ENCODE results near the gene THADA. TPM values are rescaled to one million over a fixed set of nuclear protein-coding genes. Genes with fewer than 3 reads are reported as not detected.

THADA gene
- total RNA-seq, 1 experiment from 2014 or later: 22.0 TPM

DNA sequence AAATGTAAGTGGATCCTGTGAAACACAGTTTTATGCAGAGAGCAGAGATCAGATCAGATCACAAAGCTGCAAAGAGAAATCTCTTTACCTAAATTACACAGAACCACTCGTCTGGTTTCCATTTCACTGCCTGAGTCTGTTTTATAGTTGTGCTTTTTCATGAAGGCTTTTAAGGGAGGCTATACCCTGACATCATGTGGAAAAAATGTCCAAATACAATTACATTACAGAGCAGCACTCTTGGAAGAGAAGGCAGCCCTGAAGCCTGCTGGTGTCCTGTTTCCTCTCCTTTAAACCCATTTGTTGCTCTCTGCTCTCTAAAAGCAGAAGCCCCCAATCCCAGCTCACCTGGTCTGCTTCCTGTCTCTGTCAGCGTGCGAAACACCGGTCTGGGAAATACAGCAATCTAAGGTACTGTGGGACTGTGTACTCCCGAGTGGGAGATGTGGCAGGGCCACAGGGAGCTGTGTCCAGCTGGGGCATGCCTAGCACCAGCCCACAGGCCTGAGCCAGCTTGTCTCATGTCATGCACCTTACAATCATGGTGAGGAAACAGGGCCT, 344.6 kb downstream of the THADA start:
- peak; percentile 28 for DNase-seq (ENCODE audit: low read depth)

DNA sequence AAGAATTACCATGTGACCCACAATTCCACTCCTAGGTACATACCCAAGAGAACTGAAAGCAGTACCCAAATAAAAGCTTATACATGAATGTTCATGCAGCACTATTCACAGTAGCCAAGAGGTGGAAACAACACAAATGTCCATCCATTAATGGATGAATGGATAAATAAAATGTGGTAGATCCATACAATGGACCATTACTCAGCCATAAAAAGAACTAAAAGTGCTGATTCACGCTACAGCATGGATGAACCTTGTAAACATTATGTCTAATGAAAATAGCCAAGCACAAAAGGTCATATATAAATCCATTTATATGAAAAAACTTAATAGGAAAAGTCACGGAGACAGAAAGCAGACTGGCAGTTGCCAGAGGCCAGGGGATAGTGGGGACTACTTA, 345.8 kb downstream of the THADA start:
- DNase-seq (ENCODE audit: low read depth): no peak

DNA sequence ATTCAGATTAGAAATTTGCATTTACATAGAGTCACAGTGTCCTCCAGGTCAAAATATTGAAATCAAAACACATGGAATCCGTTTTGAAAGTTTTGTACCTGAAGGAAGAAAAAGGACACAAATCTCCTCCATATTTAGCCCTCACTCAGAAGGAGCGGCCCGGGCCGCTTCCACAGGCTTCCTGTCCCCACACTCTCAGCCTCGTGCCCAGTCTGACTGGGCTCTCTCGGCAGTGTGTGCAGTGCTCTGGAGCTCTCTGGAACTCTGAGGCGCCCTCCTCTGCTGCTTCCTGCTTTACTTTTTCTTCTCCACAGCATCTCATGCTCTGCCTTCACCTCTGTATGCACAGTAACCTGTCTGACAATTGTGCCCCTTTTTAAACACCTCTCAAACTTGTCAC, 347.2 kb downstream of the THADA start:
- no peak for DNase-seq (ENCODE audit: low read depth)

DNA sequence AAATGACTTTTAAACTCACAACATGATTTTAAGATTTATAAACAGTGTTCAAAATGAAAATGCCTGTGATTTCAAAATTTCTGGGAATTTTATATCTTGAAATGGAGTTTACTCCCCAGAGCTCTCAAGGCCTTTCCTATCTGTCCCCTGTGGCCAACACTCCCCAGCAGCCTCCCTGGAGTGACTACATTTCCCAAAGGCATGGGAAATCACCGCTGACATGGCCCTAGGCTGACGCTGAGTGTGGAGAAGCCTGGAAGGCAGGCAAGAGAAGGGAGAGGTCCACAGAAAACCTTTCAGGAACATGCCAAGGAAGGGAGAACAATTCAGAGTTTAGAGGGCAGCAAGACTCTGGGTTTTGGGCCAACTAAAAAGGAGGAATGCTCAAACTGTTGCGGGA, 349.2 kb downstream of the THADA start:
- no peak for DNase-seq (ENCODE audit: low read depth)

DNA sequence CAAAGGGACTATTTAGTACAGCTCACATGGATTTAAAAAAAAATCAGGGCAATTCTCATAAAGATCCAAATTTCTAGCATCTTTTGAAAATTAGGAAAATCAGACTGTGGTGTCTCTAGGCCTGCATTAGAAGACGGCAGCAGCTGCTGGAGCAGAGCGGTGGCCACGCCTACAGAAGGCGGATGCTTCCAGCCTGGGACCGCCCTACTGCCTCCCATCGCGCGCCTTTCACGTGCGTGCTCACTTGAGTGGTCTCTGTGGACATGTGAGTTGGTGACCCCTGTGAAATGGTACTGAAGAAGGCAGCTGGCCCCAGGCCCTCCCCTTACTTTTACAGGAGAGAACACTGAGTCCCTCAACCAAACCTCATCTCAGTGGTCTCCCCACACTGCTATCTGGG, 354.3 kb downstream of the THADA start:
- DNase-seq (ENCODE audit: low read depth): no peak

DNA sequence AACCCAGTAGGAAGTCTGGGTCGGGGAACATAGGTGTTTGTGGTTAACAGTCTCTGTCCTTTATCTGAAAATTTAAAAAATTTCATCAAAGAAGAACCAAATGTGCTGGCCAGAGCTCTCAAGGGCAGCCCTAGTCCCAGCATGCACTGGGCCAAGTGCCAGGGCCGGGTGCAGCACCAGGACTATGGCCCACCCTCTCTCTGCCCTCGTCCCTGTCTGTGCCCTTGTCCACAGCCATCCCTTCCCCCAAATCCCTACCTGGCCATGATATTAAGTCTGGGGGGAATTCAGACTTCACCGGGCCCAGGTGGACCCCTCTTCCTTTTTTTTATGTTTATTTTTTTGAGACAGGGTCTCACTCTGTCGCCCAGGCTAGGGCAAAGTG, 355.1 kb downstream of the THADA start:
- no peak for DNase-seq (ENCODE audit: low read depth)

DNA sequence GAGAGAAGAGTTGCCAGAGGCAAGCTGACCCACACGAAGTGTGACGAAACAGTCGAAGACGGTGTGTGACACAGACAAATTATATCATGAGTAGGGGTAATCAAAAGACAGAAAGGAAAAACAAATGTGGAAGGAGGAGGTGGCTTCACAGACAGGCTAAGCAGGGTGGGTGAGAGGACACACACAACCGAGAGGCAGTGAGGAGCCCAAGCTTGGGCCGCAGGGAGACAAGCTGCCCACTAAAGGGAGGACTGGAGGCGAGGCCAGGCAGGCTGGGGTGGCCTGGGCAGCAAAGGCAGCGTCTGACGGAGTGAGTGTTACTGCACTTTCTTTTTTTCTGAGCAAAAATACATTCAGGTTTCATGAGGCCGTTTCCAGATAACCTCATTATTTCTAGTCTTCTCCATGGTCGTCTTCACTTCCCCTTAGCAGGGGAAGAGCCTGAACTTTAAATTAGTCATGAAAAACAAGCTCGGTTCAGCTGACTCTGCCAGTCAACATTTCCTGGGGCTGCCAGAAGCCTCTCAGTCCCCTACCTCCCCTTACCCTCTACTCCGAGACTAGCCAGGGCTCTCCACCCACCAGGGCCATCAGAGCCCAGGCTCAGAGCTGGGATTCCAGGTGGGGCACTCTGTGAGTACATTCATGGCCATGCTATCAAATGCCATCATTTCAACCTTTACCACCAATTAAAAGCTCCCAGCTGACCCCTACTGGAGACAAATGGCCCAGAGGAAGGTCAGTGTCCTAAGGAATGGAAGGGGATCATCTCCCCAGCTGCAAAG, 355.7 kb downstream of the THADA start:
- DNase-seq (ENCODE audit: low read depth): no peak

DNA sequence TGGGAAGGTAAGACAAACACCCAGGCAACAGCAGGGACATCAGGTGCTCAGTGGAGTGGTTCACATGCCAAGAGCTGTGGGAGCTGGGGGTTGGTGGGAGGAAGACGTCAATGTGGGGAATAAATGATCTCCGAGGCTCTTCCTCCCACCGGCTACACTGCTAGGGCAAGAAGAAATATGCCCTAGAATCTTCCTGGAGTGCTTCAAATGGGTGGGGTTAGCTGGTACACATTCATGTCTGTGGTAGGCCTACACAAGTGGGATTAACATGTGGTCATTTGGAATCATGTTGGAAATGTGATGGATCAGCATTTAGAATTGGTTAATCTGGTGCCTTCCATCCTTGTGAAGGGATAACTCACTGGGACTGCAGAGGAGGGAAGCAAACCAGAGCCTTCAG, 357.0 kb downstream of the THADA start:
- DNase-seq (ENCODE audit: low read depth): no peak

DNA sequence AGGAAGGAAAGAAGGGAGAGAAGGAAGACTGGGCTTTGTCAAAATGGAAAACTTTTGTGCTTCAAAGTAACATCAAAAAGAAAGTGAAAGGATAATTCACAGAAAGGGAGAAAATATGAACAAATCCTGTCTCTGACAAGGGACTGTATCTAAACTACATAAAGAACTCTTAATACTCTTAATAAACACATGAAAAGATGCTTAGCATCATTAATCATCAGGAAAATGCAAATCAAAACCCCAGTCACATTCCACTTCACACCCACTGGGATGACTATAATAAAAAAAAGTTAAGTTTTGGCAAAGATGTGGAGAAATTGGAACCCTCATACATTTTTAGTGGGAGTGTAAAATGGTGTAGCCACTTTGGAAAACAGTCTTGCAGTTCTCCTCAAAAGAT, 357.7 kb downstream of the THADA start:
- no peak for DNase-seq (ENCODE audit: low read depth)

DNA sequence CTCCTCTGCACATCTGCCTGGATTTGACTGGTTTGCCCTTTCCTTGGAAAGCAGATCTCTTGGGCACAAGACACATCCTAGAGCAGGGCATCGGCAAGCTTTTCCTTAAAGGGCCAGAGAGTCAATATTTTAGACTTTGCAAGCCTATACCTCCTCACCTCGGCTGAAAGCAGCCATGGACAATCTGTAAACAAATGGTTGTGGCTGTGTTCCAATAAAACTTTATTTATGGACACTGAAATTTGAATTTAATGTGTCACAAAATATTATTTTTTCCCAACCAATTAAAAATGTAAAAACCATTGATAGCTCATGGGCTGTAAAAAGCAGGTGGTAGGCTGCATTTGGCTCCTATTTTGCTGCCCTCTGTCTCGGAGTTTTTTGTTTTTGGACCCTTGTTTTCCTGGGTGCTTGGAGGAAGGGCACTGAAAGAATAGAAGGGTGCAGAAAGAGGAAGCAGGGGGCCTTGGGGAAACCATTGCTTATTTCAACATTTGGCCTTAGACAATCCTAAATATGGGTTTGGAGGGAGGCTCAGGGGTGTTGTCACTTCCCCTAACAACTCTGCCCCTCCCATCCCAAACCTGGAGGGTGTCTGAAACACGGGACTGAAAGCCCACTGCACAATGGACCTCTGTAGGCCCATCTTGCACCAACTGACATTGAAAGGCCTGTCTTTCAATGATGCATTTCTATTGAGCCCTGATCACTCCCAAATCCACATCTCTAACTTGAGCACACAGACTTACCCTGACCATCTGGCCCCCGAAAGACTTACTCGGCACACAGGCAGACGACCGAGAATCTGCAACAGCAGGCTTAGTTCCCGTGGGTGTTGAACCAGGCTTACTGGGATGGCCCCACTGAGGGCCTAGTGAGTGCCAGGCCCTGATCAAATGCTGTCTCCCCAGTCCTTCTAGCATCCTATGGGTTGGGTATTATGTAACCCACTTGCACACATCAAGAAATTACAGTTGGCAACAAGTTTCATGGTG, 362.3 kb downstream of the THADA start:
- no peak for DNase-seq (ENCODE audit: low read depth)

DNA sequence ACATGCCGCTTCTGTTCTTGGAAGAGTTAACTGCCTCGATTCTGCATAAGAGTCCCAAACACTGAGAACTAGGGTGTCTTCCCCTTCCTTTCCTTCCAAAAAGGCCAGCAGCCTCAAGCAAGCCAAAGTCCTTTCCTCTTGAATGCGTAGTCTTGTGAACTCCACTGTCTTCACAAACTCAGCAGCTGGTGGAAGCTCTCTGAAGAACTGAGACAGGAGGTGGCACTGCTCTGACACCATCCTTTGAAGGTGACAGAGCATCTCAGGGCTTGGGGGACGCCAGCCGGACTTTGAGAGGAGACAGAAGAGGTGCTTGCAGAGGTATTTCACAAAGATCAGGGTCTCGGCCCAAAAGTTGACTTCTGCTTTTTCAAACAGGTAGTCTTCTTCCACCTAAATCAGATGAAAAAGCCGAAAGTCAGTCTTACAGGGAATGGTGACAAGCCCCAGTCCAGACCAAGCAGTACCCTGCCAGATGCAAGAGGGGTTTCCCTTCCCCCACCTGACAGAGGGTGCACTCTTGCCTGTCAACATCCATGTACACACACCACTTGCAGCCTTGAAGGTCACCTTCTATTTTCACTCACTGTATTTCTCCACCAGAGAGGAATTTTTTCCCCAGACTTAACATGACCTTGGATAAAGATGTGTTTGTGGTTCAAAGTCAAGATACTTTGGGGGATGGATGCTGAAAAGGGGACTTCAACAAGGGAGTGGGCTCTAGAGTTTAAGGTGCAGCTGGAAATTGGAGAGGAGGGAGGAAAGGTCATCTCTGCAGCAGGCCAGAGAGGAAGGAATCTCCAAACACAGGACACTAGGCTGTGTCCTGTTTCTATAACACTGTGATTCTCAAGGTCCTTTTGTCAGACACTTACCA, 364.6 kb downstream of the THADA start:
- DNase-seq (ENCODE audit: low read depth): no peak

DNA sequence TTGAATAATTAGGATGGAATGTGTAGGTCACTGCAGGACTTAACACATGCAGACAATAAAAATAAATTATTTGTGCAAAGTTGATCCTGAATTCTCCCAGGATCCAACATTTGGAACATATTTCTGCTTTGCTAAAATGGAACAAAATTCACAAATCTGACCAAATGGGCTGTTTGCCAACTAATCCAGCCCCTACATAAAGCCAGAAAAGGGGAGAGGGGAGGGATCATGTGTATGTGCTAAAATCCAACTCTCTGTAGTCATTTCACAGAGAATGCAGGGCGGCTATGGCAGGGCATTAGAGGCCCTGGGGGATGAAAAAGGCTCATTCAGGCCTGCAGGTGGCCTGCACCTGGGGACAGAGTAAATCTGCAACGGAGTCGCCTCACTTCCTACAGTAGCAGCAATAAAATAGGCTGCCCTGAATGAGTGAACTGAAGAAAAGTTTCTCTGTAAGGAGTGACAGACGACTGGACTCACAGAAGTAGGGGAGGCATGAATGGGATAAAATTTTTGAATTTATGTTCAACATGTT, 365.4 kb downstream of the THADA start:
- no peak for DNase-seq (ENCODE audit: low read depth)

DNA sequence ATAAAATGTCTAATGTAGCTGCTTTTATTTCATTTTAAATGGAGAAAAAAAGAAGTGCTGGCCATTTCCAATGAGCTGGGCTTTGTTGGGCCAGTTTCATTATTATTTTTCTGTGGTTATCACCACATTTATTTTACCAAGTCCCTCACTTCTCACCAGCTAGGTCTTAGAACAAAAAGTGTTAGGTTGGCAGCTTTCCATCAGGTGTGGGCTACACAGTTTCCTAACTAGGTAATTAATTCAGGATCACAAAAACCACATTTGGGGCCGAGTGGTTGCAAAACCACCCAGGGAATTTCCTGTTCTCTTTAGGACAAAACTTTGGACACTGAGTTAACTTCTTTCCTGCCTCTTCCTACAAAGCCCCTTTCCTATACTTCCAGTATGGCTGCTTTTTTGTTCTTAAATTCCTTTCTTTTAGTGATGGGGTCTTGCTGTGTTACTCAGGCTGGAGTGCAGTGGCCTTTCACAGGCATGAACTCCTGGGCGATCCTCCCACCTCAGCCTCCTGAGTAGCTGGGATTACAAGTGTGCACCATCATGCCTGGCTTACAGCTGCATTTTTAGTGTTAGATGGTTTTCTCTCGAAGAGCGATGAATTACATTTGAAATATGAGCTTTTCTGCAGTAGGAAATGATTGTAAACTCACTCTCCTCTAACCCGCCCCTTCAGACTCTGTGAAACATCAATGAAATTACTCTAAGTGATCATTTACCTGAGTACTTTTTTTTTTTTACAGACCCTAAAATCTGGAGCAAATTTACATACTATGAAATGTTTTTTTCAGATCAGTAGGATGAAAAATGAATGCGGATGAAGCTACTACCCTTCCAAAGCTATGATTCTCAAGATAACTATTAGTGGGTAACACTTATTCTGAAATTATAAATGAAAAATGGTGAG, 366.8 kb downstream of the THADA start:
- DNase-seq (ENCODE audit: low read depth): peak; percentile 21

DNA sequence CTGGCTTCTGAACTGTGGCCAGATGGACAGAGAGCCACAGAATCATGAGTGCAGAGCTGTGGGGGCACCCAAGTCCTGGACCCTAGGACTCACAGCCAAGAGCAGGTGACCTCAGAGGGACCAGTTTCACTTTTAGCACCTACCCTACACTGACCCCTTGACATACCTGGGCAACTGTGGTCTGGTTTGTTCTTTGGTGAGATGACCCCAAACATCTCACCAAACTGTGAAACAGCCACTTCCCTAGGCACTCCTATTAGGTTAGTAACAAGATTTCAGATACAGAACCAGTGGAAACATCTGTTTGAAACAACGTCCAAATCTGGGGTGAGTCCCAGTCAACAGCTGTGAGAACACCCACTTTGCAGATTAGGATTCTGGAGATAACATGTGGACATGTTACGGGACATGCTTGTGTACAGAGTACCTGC, 367.5 kb downstream of the THADA start:
- DNase-seq (ENCODE audit: low read depth): no peak

DNA sequence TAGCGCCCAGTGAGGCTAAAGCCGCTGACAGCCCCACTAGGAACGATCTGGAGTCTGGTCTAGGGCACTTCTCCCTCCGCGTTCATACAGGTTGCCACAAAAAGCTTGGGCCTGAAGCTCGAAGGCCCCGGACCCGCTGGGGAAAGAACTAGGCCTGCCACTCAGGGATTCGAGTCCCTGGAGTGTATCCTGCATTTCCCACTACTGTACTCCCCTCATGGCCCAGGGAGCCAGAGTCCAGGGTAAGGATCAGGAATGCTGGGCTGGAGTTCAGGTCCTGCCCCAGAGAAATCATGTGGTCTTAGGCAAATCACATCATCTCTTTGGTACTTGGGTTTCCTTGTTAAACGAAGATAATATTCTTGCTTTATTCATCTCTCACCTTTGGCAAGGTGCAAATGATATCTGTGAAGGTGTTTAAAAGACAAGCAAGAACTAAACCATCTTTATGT, 368.0 kb downstream of the THADA start:
- no peak for DNase-seq (ENCODE audit: low read depth)

DNA sequence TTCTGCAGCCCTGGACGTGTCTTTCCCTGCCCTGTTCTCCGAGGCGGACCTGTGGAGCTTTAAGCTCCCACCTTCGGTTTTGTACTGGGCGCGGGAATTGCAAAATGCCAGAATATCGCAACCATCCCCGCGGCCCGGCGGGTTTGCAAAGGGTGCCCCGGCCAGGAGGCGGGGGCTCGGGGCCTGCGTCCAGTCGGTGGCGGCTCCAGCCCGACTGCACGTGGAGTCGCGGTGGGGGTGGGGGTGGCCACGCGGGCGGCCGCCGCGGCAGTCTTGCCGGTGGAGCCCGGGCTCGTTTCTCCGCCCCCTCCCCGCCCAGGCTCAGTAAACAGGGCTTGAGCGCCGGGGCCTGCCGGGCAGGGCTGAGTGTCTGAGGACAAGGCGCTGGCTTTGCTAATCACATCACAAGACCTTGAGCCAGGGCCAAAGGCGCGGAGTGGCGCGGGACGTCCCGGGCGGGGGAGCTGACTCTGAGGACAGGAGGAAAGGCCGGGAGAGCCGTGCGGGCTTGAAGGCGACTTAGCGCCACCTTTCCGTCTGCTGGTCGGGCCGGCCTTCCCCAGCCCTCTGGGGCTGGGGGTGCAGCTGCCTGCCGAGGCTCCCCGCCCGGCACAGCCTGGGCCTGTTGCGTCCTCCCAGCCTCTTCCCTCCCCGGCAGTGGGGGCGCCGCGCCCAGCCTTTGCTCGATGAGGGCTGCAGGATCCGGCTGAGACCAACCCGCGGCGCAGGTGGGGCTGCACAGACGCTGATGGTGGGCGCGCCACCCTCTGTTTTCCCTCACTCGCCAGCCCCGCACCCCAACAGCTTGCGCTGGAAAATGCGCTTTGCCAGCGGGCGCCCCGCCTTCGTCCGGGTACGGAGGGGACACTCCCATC, 368.6 kb downstream of the THADA start:
- peak; percentile 87 for DNase-seq (ENCODE audit: low read depth)

DNA sequence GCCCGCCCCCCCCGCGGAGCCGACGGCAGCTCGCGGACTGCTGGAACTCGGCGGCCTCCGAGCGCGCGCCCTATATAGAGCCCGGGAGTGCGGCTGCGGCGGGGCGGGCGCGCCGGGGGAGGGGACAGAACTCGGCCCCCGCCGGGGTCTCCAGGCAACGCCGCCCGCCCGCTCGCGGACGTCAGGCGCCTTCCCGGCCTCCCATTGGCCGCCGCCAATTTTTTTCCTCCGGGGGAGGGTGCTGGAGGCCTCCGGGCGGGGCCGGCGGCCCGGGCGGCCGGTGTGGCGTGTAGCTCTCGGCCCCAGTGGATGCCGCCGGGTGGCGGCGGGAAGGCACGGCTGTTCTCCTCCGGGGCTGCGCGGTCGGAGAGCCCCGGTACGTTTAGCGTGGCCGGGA, 369.3 kb downstream of the THADA start, which contains the start of gene ZFP36L2:
ZFP36L2 (minus strand) TSS at position 49 of the 397 bp plus-strand sequence. CDS start 291 bp downstream, outside the sequence.
- DNase-seq (ENCODE audit: low read depth): peak; percentile 96

DNA sequence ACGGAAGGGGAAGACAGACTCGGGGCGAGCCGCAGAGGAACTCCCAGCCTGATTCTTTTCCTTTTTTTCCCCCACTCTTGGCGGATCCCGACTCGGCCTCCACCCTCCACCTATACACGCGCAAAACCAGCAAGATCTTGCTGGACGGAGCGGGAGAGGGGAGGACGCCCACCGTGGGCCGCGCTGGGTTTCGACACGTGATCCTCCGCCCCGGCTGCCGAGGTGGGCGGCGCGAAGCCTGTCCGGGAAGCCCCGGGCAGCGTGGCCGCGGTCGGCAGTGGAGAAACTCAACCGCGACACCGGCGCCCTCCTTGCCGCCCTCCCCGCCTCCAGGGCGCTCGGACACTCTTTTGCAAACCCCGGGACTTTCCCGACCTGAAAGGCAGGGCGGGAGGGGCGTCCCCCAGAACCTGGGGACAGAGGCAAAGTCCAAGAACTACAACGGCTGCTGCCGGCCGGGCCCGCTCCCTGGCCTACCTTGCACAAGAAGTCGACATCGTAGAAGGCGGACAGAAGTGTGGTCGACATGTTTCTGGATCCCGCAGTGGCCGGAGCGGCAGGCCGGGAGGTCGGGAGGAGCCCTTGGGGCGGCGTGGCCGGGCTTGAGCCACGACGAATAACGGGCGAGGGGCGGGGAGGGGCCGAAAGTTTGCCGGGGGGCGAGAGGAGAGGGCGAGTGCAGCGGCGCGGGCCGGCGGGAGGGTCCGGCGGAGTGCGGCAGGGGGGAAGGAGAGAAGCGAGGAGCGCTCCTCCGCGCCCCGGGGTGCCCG, 369.9 kb downstream of the THADA start:
- DNase-seq (ENCODE audit: low read depth): peak; percentile 79

Data from RPMI7951 (cell line).